Epithelial cell of prostate (primary cell): ENCODE data around the gene RCAN1.
"Not testable (repeated sequence)": the region's sequence is repeated elsewhere in the genome, so short reads cannot be mapped to it uniquely, and the experiment has no call there.

ENCODE experiments used
- DNase-seq: peaks from one replicate; pipeline ENCODE4 v3.0.0-alpha.2; 2011; ENCODE audit warnings: low read depth, low spot score
- H3K27ac ChIP-seq: fragments of 450-650 bp; 2 replicates; pipeline ENCODE4 v1.5.1; 2017; ENCODE audit warnings: mild to moderate bottlenecking

The RCAN1 gene

GRCh38 chr21:34500191-34500590 lies 114.7 kb downstream of the RCAN1 start:
- DNase-seq, result no peak
- H3K27ac ChIP-seq, result no peak overlapping the region

- H3K27ac ChIP-seq, result no peak overlapping the region
- DNase-seq, result no peak
Observed at GRCh38 chr21:34499116-34499515, 115.8 kb downstream of the RCAN1 start.

- DNase-seq, result no peak
- no peak overlapping the region for H3K27ac ChIP-seq
Observed at GRCh38 chr21:34498623-34499022, 116.3 kb downstream of the RCAN1 start.

GRCh38 chr21:34483854-34484253 lies 131.1 kb downstream of the RCAN1 start:
- H3K27ac ChIP-seq, result not testable (repeated sequence)

DNA sequence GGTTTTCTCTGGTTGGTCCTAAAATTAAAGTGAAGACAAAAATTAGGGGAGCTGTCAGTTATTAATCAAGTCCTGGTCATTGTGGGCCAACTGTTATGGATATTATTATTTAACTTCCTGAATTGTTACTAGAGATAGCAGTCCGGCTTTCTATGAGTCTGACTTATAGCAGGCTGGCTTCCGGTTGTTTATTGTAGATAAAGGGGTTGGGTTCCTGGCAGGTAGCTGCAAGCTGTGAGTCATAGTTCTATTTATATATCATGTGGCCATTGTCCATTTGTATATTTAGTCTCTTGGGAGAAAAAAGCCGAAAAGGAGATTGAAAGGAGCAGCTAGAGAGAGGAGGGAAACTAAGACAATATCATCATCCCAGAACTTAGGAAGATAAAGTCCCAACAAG lies 131.5 kb downstream of the RCAN1 start:
- DNase-seq, H3K27ac ChIP-seq: not testable (repeated sequence)

More at GRCh38 chr21:34483854-34484253, 131.1 kb downstream of the RCAN1 start:
- not testable (repeated sequence) for DNase-seq

- not testable (repeated sequence) for DNase-seq, H3K27ac ChIP-seq
Observed at GRCh38 chr21:34467333-34467732, 147.6 kb downstream of the RCAN1 start.
